Ishikawa (cell line): Measurements from ENCODE around the gene MORF4L2.

Source experiments
- EP300 ChIP-seq: IDR thresholded peaks from 2 replicates; pipeline ENCODE4 v1.6.1; 2012; ENCODE audit warnings: borderline replicate concordance
- FOXM1 ChIP-seq: IDR thresholded peaks from 2 replicates; pipeline ENCODE4 v1.6.1; 2012; ENCODE audit warnings: low read depth, borderline replicate concordance
- RAD21 ChIP-seq: IDR thresholded peaks from 2 replicates; pipeline ENCODE4 v1.6.1; 2012; ENCODE audit warnings: low read depth
- TCF12 ChIP-seq: IDR thresholded peaks from 2 replicates; pipeline ENCODE4 v1.6.1; 2012; ENCODE audit warnings: low read depth
- TEAD4 ChIP-seq: IDR thresholded peaks from 2 replicates; pipeline ENCODE4 v1.6.1; 2012

DNA sequence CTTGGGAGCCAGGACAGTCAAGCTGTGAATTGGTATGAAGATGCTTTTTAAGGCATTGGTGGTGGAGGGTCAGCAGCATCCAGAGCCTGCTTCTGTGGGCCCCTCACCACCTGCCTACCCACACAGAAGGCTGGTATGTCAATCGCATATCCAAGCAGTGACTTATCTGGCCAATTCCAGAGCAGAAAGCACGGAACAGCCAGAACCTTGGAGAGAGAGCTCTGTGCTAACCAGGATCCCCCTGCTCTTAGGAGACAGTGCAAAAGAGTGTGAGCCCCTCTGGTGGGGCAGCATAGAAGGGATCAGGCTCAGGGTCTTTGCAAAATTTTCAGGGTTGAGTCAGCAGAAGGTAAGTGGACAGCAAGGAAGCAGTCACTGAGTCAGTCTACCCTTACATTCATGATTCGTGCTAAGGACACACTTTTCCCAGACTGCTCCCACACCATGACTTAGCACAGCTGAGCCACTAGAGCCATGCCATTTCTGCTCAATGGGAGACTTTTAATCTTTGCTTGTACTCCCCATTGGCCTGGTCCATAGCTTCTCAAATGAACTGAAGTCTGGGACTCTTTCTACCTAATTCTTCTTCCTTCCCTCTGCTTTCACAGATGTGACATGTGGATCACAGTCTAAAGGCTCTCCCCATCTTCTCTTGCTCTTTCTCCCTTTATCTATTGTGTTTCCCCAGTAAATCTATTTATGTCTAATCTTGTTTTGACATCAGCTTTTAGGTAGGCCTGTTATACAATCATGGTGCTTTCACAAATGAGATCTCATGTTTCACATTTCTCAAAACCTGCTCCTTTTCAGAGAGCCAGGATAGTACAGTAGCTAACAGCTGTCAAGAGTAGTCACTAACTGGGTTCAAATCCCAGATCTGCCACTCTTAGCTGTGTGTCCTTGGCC lies 20.0 kb downstream of the MORF4L2 start:
- no peak for TF ChIP-seq RAD21
- TF ChIP-seq FOXM1 = no peak
- no peak for TF ChIP-seq TEAD4
- TF ChIP-seq TCF12 = no peak
- no peak for TF ChIP-seq EP300
